Measurements from ENCODE around the gene DUOX2.

DNA sequence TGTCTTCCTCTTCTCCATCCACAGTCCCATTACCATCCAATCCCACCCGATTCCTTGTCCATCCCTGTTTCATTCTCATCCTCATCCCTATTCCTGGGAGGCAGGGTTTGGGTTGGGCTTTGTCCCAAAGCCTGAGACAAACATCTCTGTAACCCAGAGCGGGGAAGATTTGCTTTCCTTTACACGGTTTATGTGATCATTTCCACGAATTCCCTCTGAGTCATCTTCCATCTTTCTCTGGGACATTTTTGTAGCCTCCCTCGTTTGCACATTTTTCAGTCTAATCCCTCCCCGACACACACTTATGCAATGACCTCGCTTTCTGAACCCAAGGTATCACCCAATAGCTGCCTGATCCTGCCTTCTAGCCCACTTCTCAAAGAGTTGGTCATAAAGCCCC is 22.8 kb downstream of the DUOX2 start:
- TF ChIP-seq, protein P1, sequence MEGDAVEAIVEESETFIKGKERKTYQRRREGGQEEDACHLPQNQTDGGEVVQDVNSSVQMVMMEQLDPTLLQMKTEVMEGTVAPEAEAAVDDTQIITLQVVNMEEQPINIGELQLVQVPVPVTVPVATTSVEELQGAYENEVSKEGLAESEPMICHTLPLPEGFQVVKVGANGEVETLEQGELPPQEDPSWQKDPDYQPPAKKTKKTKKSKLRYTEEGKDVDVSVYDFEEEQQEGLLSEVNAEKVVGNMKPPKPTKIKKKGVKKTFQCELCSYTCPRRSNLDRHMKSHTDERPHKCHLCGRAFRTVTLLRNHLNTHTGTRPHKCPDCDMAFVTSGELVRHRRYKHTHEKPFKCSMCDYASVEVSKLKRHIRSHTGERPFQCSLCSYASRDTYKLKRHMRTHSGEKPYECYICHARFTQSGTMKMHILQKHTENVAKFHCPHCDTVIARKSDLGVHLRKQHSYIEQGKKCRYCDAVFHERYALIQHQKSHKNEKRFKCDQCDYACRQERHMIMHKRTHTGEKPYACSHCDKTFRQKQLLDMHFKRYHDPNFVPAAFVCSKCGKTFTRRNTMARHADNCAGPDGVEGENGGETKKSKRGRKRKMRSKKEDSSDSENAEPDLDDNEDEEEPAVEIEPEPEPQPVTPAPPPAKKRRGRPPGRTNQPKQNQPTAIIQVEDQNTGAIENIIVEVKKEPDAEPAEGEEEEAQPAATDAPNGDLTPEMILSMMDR (IDR thresholded peaks at IDR 0.05), result no peak
- no peak for TF ChIP-seq POLR2A (IDR thresholded peaks at IDR 0.05)
